ENCODE measurements around the gene CDC42BPB. TPM values are rescaled to one million over a fixed set of nuclear protein-coding genes. Genes with fewer than 3 reads are reported as not detected.

The CDC42BPB gene
- total RNA-seq, 2 experiments from 2014 or later: 6.6 to 7.6 TPM

DNA sequence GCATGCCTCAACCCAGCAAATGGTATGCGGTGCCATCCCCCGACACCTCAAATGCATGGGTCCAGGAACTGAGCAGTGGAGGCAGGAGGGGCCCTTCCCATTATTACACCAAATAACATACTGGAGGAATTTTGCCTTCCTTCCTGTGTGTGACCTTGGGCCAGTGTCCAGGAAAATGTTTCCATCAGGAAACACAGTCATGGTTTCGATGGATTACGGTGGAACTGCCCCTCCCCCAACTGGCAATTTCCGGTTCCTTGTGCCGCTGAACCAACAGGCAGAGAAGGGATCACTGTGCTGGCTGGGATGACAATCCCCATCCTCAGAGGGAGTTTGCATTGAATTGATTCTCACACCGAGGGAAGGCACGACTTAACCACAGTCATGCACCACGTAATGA is 9.1 kb upstream of the CDC42BPB start:
- Mint-ChIP-seq H3K4me3 (no peak overlapping the region), H3K4me1 (ENCODE audit: low read depth) (no peaks in the 10 kb centered on the region)
- no peak for ATAC-seq (ENCODE audit: poor library complexity)

DNA sequence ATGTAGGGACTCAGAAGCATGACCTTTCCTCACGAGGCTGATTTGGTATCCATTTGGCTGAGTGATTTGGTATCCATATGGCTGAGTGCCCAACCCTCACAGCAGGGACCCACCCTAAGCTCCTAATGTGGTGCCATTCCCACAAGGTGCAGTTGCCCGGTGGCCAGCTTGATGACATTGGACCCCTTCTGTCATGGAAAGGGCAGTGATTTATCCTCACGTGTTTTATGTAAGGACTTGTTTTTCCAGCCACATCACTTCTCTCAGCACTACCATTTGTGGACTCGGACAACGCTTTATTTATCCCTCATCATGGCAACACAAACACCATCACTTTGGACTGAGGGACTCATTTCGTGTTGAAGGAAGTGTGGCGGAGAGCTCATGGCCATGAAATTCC is 8.5 kb upstream of the CDC42BPB start:
- peaks cover 2 to 4% of the 10 kb centered on the region in 2 experiments for H3K27me3 ChIP-seq (ENCODE audit: control insufficient read depth in 1 of 2, insufficient read depth in 2 of 2, low read length in 2 of 2)
- H3K27me3 Mint-ChIP-seq: peaks cover 10% of the 10 kb centered on the region
- TF ChIP-seq, protein P1, sequence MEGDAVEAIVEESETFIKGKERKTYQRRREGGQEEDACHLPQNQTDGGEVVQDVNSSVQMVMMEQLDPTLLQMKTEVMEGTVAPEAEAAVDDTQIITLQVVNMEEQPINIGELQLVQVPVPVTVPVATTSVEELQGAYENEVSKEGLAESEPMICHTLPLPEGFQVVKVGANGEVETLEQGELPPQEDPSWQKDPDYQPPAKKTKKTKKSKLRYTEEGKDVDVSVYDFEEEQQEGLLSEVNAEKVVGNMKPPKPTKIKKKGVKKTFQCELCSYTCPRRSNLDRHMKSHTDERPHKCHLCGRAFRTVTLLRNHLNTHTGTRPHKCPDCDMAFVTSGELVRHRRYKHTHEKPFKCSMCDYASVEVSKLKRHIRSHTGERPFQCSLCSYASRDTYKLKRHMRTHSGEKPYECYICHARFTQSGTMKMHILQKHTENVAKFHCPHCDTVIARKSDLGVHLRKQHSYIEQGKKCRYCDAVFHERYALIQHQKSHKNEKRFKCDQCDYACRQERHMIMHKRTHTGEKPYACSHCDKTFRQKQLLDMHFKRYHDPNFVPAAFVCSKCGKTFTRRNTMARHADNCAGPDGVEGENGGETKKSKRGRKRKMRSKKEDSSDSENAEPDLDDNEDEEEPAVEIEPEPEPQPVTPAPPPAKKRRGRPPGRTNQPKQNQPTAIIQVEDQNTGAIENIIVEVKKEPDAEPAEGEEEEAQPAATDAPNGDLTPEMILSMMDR (IDR thresholded peaks at IDR 0.05): no peak
- CTCF ChIA-PET: no interaction called here
- no peaks in the 10 kb centered on the region for H3K9me3 ChIP-seq (ENCODE audit: control insufficient read depth in 1 of 2, insufficient read depth in 1 of 2, low read length in 2 of 2)
- POLR2A ChIA-PET: no interaction called here
- no peak overlapping the region for H3K27ac Mint-ChIP-seq
- intact Hi-C loops (cut with DNase I, micrococcal nuclease): no loop called here
- H3K9me3 Mint-ChIP-seq: no peaks in the 10 kb centered on the region
- no peaks in the 10 kb centered on the region for H3K36me3 Mint-ChIP-seq (ENCODE audit: low read depth)
- H3K27ac ChIP-seq (ENCODE audit: low read depth in 1 of 2, low read length in 2 of 2): no peak overlapping the region
- H3K36me3 ChIP-seq (ENCODE audit: insufficient read depth, low read length): no peaks in the 10 kb centered on the region
- H3K4me1 ChIP-seq (ENCODE audit: insufficient read depth, low read length): no peaks in the 10 kb centered on the region
- no peak overlapping the region for H3K4me3 ChIP-seq (ENCODE audit: low read length)
- no peak for DNase-seq
- H3K4me1 Mint-ChIP-seq (ENCODE audit: low read depth): no peaks in the 10 kb centered on the region
- no peak overlapping the region for H3K4me3 Mint-ChIP-seq
- ATAC-seq (ENCODE audit: poor library complexity): no peak

More for the DNA sequence above, 9.1 kb upstream of the CDC42BPB start:
- POLR2A ChIA-PET: no interaction called here
- CTCF ChIA-PET: no interaction called here
- intact Hi-C loops (cut with DNase I, micrococcal nuclease): no loop called here
- Mint-ChIP-seq H3K27me3 (peaks cover 10% of the 10 kb centered on the region), H3K27ac (no peak overlapping the region), H3K9me3 (no peaks in the 10 kb centered on the region), H3K36me3 (ENCODE audit: low read depth) (no peaks in the 10 kb centered on the region)
- H3K4me1 ChIP-seq (ENCODE audit: insufficient read depth, low read length): no peaks in the 10 kb centered on the region
- H3K27me3 ChIP-seq (ENCODE audit: control insufficient read depth in 1 of 2, insufficient read depth in 2 of 2, low read length in 2 of 2): peaks cover 2 to 4% of the 10 kb centered on the region in 2 experiments
- no peak for DNase-seq
- TF ChIP-seq, protein P1 (IDR thresholded peaks at IDR 0.05): no peak
- H3K4me3 ChIP-seq (ENCODE audit: low read length): no peak overlapping the region
- no peaks in the 10 kb centered on the region for H3K36me3 ChIP-seq (ENCODE audit: insufficient read depth, low read length)
- H3K9me3 ChIP-seq (ENCODE audit: control insufficient read depth in 1 of 2, insufficient read depth in 1 of 2, low read length in 2 of 2): no peaks in the 10 kb centered on the region
- no peak overlapping the region for H3K27ac ChIP-seq (ENCODE audit: low read depth in 1 of 2, low read length in 2 of 2)

DNA sequence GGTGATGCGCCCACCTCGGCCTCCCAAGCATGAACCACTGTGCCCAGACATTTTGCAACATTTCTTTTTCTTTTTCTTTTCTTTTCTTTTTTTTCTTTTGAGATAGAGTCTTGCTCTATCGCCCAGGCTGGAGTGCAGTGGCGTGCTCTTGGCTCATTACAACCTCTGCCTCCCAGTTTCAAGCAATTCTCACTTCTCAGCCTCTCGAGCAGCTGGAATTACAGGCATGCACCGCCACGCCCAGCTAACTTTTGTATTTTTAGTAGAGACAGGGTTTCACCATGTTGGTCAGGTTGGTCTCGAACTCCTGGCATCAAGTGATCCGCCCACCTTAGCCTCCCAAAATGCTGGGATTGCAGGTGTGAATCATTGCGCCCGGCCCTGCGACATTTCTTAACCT is 7.6 kb upstream of the CDC42BPB start:
- Histone ChIP-seq H3K4me3 (ENCODE audit: low read length) (no peak overlapping the region), H3K4me1 (ENCODE audit: insufficient read depth, low read length) (no peaks in the 10 kb centered on the region), H3K27me3 (ENCODE audit: control insufficient read depth in 1 of 2, insufficient read depth in 2 of 2, low read length in 2 of 2) (peaks cover 2 to 5% of the 10 kb centered on the region in 2 experiments), H3K9me3 (ENCODE audit: control insufficient read depth in 1 of 2, insufficient read depth in 1 of 2, low read length in 2 of 2) (no peaks in the 10 kb centered on the region), H3K27ac (ENCODE audit: low read depth in 1 of 2, low read length in 2 of 2) (no peak overlapping the region), H3K36me3 (ENCODE audit: insufficient read depth, low read length) (no peaks in the 10 kb centered on the region)
- ChIA-PET POLR2A (no interaction called here), CTCF (no interaction called here)
- DNase-seq (no peak), ATAC-seq (ENCODE audit: poor library complexity) (no peak)
- Mint-ChIP-seq H3K36me3 (ENCODE audit: low read depth) (no peaks in the 10 kb centered on the region), H3K4me3 (no peak overlapping the region), H3K4me1 (ENCODE audit: low read depth) (no peaks in the 10 kb centered on the region), H3K27me3 (peaks cover 8% of the 10 kb centered on the region), H3K9me3 (no peaks in the 10 kb centered on the region), H3K27ac (no peak overlapping the region)
- TF ChIP-seq, protein P1 (IDR thresholded peaks at IDR 0.05): no peak
- intact Hi-C loops (cut with DNase I, micrococcal nuclease): no loop called here
